Stimulated activated CD4-positive, alpha-beta T cell treated with anti-CD3 and anti-CD28 coated beads, Interleukin-12 subunit alpha, Interleukin-12 subunit beta, amount 100 ng/mL, for 48 hours (primary cell): ENCODE data around the gene ZNF816.
"Not testable (repeated sequence)": the region's sequence is repeated elsewhere in the genome, so short reads cannot be mapped to it uniquely, and the experiment has no call there.

Source experiments
- DNase-seq, 3 donors: peaks; one replicate each; pipeline ENCODE4 v3.0.0-alpha.2; 2020; ENCODE audit warnings: low read depth in 2 of 3, low spot score in 1 of 3

Gene ZNF816

DNA sequence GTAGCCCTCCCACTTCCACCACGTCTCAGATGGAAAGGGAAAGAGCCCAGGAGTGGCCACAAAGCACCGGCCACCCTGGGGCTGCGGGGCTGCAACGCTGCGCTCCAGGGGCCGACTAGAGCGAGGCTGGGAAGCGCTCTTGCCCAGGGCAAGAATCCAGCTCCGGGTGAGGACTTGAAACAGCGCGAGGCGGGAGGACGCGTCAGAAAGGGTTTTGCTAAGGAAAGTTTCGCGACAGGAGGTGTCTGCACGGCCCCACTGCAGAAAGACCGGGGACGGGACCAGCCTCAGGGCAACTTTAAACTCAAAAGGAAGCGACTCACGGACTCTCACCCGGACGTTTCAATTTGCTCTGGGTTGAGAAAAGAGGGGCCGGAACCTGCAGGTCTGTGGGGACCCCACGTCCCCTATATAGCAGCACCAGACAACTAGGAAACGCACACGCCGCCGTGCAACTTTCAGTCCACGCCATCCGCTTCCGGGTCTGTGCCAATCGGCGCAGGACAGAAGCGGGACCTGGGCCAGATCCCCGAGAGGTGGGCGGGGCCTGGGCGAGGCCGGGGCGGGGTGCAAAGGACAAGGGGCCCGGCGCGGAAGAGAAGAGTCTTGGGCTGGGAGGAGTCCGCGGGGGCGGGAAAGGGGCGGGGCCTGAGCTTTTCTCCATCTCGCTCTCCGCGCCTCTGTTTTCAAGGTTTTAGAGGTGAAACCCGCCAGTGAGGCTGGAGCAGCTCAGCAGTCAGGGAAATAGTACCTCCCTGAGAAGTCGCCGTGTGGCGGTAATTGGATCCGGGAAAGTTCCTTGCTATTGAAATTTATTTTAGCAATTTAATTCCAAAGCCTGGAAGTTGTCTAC lies at the start of gene ZNF816:
Gene ZNF816 (minus strand): TSS at position 488 of the 853 bp plus-strand sequence. CDS start 6,792 bp downstream, outside the sequence.
- DNase-seq, result peak; percentile 97 to 99 (median 98)

DNA sequence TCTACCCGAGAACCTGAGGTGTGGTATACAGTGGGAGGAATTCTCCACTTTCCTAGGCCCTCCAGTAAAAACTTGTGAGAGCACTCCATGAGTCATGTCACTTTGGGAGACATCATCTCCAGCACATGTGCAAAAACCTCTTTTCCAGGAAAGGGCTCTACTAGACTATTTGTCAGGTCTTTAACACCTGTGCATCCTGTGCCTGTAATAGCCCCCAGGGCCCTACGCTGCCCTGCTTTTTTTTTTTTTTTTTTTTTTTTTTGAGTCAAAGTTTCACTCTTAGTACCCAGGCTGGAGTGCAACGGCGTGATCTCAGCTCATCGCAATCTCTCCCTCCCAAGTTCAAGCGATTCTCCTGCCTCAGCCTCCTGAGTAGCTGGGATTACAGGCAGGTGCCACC lies 49.3 kb upstream of the ZNF816 start:
- DNase-seq, result no peak

DNA sequence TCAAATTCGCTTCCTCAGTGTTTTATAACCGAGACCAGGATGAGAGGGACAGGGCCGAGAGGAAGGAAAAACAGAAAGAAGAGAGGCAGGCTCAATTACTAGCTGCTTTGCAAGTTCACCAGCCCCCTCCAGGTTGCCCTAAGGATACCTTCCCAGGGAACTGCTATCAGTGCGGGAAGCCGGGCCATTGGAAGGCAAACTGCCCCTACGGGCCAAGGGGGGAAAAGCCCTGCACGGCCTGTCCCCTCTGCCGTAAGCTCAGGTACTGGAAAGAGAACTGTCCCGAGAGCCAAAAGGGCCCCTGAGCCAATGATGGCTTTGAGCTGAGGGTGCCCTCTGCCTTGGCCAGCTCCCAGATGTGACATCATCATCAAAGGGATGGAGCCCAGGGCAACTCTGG lies 47.8 kb upstream of the ZNF816 start:
- no peak for DNase-seq

DNA sequence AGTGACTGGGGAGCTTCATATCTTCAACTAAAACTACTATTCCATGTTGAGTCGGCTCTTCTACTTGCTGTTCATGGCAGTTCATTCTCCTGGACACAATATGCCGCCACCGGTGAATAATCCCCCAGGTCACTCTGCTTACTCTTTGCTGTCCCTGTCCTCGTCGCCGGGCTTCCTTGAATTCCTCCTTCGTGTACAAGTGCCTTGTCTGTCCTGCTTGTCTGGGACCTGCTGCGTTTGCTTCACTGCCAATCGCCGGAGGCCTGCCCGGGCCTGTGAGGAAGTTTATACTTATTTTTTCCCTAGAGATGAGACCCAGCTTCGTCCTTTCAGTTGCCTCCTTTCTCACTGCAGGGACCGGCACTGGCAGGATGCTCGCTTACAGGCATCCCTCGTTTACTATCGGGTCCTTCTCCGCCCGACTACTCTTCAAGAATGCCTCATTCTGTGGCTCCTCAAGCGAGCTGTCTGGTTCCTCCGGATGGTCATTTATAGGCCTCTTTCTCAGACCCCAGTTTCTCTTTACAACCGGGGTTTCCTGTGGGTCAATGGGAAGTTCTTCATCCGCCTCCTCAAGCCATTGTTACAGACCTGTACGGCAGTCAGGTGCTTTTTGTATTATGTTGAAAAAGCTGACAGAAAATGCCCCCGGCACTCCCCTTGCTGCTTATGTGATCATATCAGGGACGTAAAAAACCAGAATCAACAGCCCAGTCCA lies 45.5 kb upstream of the ZNF816 start:
- DNase-seq, result no peak

DNA sequence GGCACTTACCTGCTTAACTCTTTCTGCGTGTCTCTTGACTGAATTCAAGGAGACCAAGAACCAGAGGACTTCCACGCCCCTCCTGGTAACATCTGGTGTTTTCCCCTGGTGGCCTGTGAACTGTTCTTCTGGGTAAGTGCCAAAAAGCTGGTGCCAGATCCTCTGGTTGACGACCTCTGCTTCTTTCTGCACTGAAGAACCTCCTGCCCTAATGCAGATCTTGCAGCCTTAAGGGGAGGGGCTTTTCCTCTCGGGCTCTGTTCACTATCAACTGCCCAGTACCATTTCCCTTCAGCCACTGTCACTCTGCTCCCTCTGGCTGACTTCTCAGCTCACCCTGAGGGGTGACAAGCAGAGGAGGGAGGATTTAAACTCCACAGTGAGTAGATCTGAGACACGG lies 44.9 kb upstream of the ZNF816 start:
- DNase-seq, result no peak

DNA sequence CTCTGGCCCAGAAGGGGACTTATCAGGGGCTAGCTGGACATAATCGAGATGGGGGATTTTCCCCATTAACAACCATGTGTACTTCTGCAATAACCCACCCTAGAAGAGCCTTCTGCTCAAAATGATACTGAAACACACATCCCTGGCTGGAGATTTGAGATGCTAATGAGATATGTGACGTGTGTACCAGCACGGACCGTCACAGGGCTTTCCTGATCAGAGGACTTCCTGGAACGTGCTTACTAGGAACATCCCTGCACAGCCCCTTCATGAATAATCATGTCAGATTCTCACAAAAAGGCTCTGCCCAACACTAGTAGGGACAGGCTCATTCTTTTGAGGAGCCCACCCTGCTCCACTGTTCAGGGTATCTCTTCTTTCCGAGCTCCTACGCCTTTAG lies 44.5 kb upstream of the ZNF816 start:
- no peak for DNase-seq

DNA sequence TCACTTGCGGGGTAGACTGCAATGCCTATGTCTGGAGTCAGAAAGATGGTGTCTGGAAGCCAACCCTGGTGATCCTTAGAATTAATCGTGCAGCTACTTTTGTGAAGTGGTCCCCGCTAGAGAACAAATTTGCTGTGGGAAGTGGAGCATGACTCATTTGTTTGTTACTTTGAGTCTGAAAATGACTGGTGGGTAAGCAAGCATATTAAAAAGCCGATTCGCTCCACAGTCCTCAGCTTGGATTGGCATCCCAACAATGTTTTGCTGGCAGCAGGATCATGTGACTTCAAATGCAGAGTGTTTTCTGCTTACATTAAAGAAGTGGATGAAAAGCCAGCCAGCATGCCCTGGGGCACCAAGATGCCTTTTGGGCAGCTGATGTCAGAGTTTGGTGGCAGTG lies 41.6 kb upstream of the ZNF816 start:
- no peak for DNase-seq

DNA sequence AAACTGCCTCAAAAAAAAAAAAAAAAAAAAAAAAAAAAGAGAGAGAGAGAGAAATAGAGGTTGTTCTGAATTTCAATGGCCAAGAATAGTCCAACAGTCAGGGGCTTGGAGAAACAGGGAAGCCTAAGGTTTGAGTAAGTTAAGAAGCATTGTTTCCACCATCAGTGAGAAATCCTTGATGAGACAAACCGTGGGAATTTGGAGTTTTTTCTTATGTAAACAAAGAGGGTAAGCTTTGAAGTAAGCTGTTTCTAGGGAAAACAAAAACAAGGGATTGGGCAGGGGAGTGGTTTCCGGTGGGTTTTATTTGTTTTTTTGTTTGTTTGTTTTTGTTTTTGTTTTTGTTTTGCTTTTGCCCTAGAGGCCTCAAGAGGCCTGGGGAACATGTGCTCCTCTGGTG lies 39.8 kb upstream of the ZNF816 start:
- DNase-seq, result no peak

DNA sequence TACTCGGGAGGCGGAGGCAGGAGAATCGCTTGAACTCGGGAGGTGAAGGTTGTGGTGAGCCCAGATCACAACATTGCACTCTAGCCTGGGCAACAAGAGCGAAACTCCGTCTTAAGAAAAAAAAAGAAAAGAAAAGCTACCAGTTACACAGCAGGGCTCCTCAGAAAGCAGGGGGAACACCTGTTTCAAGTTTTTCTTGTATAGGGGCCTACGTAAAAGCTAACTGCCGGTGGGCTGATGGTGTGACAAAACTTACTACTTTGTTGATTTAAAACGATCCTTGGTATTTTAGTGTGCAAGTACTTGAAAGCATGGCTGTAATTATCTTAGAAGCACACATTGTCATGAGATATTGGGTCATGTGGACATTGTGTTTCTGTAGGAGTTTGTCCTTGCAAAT lies 35.3 kb upstream of the ZNF816 start:
- no peak for DNase-seq

DNA sequence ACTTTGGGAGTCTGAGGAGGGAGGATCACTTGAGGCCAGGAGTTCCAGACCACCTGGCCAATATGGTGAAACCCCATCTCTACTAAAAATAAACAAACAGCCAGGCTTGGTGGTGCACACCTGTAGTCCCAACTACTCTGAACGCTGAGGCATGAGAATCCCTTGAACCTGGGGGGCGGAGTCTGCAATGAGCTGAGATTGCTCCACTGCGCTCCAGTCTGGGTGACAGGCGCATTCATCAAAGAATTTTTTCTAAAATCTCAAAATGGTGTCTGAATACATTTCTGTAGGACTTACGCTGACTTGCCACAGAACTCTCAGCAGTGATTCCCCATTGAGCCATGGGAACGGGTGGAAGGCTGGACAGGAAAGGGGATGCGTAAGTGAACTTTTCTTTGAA lies 33.0 kb upstream of the ZNF816 start:
- no peak for DNase-seq

DNA sequence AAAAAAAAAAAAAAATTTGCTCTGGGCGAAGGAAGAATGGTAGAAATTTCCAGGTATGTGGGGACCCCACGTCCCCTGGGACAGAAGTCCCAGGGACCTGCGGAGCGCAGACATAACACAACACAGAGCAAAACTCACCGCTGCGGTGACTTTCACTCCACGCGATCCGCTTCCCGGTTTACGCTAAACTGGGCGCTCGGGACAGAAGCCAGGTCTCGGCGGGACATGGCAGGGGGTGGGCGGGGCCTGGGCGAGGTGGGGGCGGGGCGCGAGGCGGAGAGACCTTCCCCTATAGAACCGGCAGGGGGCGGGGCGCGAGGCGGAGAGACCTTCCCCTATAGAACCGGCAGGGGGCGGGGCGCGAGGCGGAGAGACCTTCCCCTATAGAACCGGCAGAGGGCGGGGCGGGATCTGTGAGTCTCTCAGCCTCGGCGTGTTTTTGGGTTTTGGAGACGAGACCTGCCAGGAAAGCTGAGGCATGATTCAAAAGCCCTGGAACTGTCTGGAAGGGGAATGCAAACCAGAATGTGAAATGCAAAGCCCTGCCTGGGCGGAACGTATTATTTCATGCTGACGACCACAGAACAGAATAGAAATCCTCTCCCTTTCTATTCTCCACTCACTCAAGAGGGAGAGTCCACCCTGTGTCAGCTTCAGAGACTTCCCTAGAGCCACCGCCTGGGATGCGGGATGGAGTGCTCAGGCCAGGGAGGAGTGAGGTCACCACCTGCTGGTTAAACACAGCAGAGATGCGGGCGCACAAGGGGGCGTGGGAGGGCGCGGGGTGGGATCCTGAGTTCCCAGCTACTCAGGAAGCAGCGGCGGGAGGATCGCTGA lies 30.9 kb upstream of the ZNF816 start:
- DNase-seq, result peak; percentile 53 to 71 (median 63)

DNA sequence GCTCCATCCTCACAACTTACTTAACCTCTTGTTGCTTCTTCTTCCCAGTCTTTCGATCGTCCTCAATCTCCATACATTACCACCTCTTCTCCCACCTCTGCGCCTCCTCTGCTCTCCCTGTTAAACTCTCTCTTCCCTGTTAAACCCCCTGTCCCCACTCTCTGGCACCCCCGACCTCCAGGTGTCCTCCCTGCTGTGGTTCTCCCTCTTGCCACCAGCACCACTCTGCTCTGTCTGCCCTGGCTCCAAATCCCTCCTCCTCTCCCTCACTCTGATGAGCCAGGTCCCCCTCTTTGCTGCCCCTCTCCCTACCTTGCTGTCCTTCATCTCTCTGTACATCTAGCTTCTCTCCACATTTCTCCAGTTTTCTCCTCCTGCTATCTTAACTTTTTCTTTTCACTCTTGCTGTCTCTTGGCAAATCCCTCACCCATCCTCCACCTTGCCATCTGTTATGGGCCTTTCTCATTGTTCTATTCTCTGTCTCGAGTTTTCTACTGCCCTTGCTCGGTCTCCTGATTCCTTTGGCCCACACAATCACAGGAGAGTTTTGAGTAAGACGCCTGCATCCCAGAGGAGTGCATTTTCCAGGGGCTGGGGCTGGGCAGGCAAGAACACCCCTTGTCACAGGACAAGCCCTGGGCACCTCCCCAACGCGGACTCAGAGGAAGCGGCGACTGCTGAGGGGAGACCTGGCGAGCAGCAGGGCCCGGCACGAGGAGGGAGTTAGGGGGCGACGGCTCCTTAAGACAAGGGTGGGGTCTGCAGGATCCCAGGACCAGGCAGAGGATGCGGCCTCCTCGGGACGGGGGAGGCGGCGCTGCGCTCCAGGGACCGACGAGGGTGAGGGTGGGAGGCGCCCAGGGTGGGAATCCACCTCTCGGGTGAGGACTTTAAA lies 29.7 kb upstream of the ZNF816 start:
- no peak for DNase-seq

DNA sequence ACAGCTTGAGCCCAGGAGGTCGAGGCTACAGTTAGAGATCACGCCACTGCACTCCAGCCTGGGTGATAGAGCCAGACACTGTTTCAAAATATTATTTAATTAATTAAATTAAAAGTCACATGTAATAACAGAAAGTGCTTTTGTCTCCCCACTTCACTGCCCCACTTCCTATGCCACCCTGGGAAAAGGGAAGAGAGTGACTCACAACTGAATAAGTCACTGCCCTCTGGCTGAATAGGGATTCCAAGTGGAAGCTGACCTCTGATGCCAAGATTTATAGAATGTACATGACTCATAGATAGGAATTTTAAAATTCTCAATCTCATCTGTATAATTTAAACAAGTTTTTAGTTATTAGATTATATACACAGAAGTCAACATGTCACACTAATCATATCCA lies 28.8 kb upstream of the ZNF816 start:
- no peak for DNase-seq

DNA sequence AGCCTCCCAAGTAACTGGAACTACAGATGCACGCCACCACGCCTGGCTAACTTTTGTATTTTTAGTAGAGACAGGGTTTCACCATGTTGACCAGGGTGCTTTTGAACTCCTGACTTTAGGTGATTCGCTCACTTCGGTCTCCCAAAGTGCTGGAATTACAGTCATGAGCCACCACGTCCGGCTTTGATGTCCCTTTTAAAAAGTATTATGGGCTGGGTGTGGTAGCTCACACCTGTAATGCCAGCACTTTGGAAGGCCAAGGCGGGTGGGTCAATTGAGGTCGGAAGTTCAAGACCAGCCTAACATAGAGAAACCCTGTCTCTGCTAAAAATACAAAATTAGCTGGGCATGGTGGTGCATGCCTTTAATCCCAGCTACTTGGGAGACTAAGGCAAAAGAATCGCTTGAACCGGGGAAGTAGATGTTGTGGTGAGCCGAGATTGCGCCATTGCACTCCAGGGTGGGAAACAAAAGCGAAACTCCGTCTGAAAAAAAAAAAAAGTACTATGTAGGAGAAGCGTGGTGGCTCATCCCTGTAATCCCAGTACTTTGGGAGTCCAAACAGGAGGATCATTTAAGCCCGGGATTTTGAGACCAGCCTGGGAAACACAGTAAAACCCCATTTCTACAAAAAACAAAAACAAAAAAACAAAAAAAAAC lies 28.2 kb upstream of the ZNF816 start:
- DNase-seq, result no peak

DNA sequence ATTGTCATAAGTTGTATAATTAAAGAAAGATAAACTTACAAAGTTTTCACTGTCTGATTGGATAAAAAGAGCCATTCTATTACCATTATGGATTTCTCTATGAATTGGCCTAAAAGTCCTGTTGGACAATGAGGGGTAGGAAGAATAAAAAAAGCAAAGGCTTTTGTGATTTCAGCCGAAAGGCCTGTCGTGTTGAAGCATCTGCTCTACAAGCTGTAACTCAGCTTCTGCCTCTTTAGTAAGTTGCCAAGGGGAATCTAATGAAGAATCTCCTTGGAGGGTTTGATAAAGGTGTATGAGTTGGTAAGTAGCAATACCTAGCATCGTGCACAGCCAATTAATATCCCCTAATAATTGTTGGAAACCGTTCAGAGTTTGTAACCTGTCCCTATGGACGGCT lies 25.8 kb upstream of the ZNF816 start:
- DNase-seq, result no peak

DNA sequence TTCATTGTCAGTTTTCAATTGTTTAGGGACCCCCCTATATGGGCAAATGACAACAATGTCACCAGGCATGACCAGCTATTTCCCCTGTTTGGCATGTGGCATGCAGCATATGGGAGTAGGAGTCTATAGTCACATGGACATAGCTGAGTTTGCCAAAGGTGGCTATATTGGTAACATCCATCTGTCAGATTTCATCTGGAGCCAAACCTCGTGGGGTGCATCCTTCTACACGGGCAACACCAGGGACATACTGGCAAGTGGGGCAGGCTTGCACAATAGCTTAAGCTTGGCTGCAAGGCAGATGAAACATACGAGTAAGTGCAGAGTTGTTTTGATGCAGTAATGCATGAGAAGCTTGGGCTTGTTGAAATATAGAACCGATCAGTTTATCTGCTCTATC lies 24.5 kb upstream of the ZNF816 start:
- DNase-seq, result no peak

DNA sequence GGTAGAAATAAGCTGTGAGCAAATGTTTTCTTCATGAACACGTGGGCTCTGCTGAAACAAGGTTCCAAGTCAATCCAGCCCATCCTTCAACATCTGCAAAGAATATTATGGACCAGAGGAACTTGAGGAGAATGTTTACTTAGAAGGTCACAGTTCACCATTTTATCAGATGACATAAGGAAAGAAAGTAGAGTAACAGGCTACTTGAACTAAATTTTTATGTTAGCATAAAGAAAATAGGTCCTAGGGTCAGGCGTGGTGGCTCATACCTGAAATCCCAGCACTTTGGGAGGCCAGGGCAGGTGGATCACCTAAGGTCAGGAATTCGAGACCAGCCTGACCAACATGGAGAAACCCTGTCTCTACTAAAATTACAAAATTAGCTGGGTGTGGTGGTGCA lies 20.5 kb upstream of the ZNF816 start:
- not testable (repeated sequence) for DNase-seq

DNA sequence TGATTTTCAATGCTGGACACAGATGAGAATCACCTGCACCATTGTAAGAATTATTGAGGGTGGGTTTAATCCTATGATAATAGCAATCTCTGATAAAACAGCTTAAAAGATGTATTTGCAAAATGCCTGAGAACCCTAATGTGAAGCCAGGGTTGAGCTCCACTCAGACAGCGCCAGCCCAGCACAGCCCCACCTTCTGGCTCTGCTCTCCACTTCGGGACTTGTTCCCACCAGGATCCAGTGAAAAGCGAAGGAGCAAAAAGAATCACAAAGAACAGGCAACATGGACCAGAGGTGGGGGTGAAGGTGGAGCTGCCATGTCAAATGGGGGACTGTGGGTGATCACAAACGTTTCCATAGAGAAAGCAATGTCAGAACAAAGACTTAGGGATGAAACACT lies 18.6 kb upstream of the ZNF816 start:
- no peak for DNase-seq

DNA sequence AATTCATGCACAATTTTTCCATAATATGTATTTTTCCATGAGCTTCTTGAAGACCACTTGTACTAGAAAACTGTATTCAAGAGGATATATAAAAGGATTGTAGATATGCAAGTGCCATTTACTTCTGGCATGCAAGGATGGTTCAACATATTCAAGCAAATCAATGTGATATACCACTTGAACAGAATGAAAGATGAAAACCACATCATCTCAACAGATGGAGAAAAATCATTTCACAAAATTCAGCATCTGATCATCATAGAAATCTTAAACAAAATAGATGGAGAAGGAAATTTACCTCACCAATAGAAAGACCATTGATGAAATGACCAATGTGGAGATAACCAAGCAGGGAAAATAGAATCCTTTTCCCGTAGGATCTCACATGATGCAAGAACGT lies 5.1 kb upstream of the ZNF816 start:
- DNase-seq, result no peak

DNA sequence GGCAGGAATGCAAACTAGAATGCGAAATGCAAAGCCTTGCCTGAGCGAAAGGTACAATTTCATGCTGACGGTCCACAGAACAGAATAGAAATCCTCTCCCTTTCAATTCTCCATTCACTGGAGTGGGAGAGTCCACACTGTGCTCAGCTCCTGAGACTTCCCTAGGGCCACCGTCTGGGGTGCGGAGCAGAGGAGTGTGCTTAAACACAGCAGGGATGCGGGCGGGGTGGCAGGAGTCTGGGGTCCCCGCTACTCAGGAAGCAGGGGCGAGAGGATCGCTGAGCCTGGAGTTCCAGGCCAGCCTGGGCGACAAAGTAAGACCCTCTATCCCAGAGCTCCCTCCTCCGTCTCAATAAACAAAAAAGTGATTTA lies 552 bp upstream of the ZNF816 start:
- DNase-seq, result peak in 1 of 3 donors; percentile 9
